HG03571 (cell line): ENCODE results near the gene SYN1.

ENCODE experiments used
- ATAC-seq: cut with Tn5 transposase; IDR thresholded peaks from one replicate; pipeline ENCODE4 v1.9.1; 2021; ENCODE audit not compliant: unreplicated experiment

Gene SYN1

GRCh38 chrX:47574547-47575301, 44.9 kb downstream of the SYN1 start:
- ATAC-seq, result no peak

GRCh38 chrX:47574076-47574546, 45.5 kb downstream of the SYN1 start:
- no peak for ATAC-seq

- ATAC-seq, result no peak
These were observed 46.1 kb downstream of the SYN1 start for GRCh38 chrX:47573341-47574075.

GRCh38 chrX:47572773-47573340, 46.8 kb downstream of the SYN1 start:
- no peak for ATAC-seq

- ATAC-seq, result no peak
These were observed 47.8 kb downstream of the SYN1 start for GRCh38 chrX:47571896-47572295.

- no peak for ATAC-seq
These were observed 48.4 kb downstream of the SYN1 start for GRCh38 chrX:47571215-47571614.

GRCh38 chrX:47570794-47571193, 48.9 kb downstream of the SYN1 start:
- ATAC-seq, result no peak

GRCh38 chrX:47568656-47569295, 50.9 kb downstream of the SYN1 start:
- no peak for ATAC-seq

- ATAC-seq, result no peak
These were observed 52.8 kb downstream of the SYN1 start for GRCh38 chrX:47566841-47567240.

- ATAC-seq, result no peak
These were observed 55.1 kb downstream of the SYN1 start for GRCh38 chrX:47564438-47565085.

- ATAC-seq, result no peak
These were observed 55.8 kb downstream of the SYN1 start for GRCh38 chrX:47563801-47564315.

GRCh38 chrX:47562615-47563243, 56.9 kb downstream of the SYN1 start:
- ATAC-seq, result no peak

- ATAC-seq, result no peak
These were observed 58.0 kb downstream of the SYN1 start for GRCh38 chrX:47561659-47562151.

- ATAC-seq, result peak; percentile 85
These were observed 58.6 kb downstream of the SYN1 start, which contains the start of gene ARAF for GRCh38 chrX:47560934-47561658. ARAF (plus strand) TSS chrX:47561205; CDS start chrX:47562968, 1,763 bp downstream.

GRCh38 chrX:47560179-47560933, 59.3 kb downstream of the SYN1 start:
- ATAC-seq, result no peak

- no peak for ATAC-seq
These were observed 61.2 kb downstream of the SYN1 start for GRCh38 chrX:47558436-47558835.

- ATAC-seq, result peak; percentile 76
These were observed 63.5 kb downstream of the SYN1 start for GRCh38 chrX:47556045-47556623.

- ATAC-seq, result no peak
These were observed 76.2 kb downstream of the SYN1 start for GRCh38 chrX:47543496-47543895.
